ENCODE measurements around the gene OR10C1.
"Not testable (repeated sequence)": the region's sequence is repeated elsewhere in the genome, so short reads cannot be mapped to it uniquely, and the experiment has no call there.

Gene OR10C1

GRCh38 chr6:29439006-29439405 is at the start of gene OR10C1:
TSS of gene OR10C1 (plus strand) at chr6:29439306. CDS start at chr6:29440016, 710 bp downstream.
- no peak for DNase-seq (ENCODE audit: low spot score)

GRCh38 chr6:29395331-29395730 is 43.8 kb upstream of the OR10C1 start, which contains the start of gene OR12D2:
TSS of gene OR12D2 (plus strand) at chr6:29395631. CDS start at chr6:29396700, 1,069 bp downstream.
- DNase-seq (ENCODE audit: low spot score), result no peak

- no peak for DNase-seq (ENCODE audit: low spot score)
Measured at GRCh38 chr6:29399525-29399924, 39.6 kb upstream of the OR10C1 start.

- DNase-seq (ENCODE audit: low spot score), result no peak
Measured at GRCh38 chr6:29403801-29404200, 35.3 kb upstream of the OR10C1 start.

GRCh38 chr6:29414588-29414987 is 24.5 kb upstream of the OR10C1 start, which contains the start of gene OR12D1:
TSS of gene OR12D1 (plus strand) at chr6:29414928.
- DNase-seq (ENCODE audit: low spot score), result no peak

GRCh38 chr6:29419516-29419915 is 19.6 kb upstream of the OR10C1 start:
- no peak for DNase-seq (ENCODE audit: low spot score)

GRCh38 chr6:29424168-29424567 is 14.9 kb upstream of the OR10C1 start:
- no peak for DNase-seq (ENCODE audit: low spot score)

- DNase-seq (ENCODE audit: low spot score), result no peak
Measured at GRCh38 chr6:29424575-29424974, 14.5 kb upstream of the OR10C1 start.

GRCh38 chr6:29425075-29425474 is 14.0 kb upstream of the OR10C1 start:
- DNase-seq (ENCODE audit: low spot score), result no peak

GRCh38 chr6:29426654-29427053 is 12.5 kb upstream of the OR10C1 start:
- no peak for DNase-seq (ENCODE audit: low spot score)

GRCh38 chr6:29436730-29437129 is 2.4 kb upstream of the OR10C1 start:
- DNase-seq (ENCODE audit: low spot score), result not testable (repeated sequence)

- DNase-seq (ENCODE audit: low spot score), result no peak
Measured at GRCh38 chr6:29442719-29443118, 3.6 kb downstream of the OR10C1 start.

GRCh38 chr6:29444031-29444430 is 4.9 kb downstream of the OR10C1 start:
- DNase-seq (ENCODE audit: low spot score), result not testable (repeated sequence)

GRCh38 chr6:29447670-29448069 is 8.6 kb downstream of the OR10C1 start:
- no peak for DNase-seq (ENCODE audit: low spot score)

- no peak for DNase-seq (ENCODE audit: low spot score)
Measured at GRCh38 chr6:29451471-29452193, 12.5 kb downstream of the OR10C1 start.

GRCh38 chr6:29456971-29457370 is 17.9 kb downstream of the OR10C1 start, which contains the start of the genes OR11A1 and OR2H1:
TSS of gene OR11A1 (minus strand) at chr6:29457071. CDS start at chr6:29427641, 29,430 bp downstream.
TSS of gene OR2H1 (plus strand) at chr6:29457155. CDS start at chr6:29461770, 4,615 bp downstream.
- DNase-seq (ENCODE audit: low spot score), result no peak

GRCh38 chr6:29461021-29461814 is 22.1 kb downstream of the OR10C1 start:
- DNase-seq (ENCODE audit: low spot score), result no peak

GRCh38 chr6:29462022-29462421 is 22.9 kb downstream of the OR10C1 start:
- no peak for DNase-seq (ENCODE audit: low spot score)

GRCh38 chr6:29465279-29465678 is 26.2 kb downstream of the OR10C1 start:
- no peak for DNase-seq (ENCODE audit: low spot score)

GRCh38 chr6:29465801-29466200 is 26.7 kb downstream of the OR10C1 start:
- no peak for DNase-seq (ENCODE audit: low spot score)

GRCh38 chr6:29466241-29466640 is 27.1 kb downstream of the OR10C1 start:
- DNase-seq (ENCODE audit: low spot score), result no peak

GRCh38 chr6:29474996-29475395 is 35.9 kb downstream of the OR10C1 start:
- DNase-seq (ENCODE audit: low spot score), result no peak

GRCh38 chr6:29477923-29478450 is 38.9 kb downstream of the OR10C1 start:
- DNase-seq (ENCODE audit: low spot score), result no peak
